ACHN (cell line): ENCODE results near the gene EMD.
A peak's percentile ranks its signal among the peaks of the same experiment; 100 is the strongest.

Source experiments
- DNase-seq: peaks from one replicate; pipeline ENCODE4 v3.0.0-alpha.2; 2015
- in situ Hi-C: cut with HindIII; loops from 2 replicates; pipeline ENCODE4 v1.10.0; 2017; ENCODE audit warnings: low sequenced_read_pairs, low pct_ligation_motif_present, low pct_unique_long_range_greater_than_20kb

The EMD gene

DNA sequence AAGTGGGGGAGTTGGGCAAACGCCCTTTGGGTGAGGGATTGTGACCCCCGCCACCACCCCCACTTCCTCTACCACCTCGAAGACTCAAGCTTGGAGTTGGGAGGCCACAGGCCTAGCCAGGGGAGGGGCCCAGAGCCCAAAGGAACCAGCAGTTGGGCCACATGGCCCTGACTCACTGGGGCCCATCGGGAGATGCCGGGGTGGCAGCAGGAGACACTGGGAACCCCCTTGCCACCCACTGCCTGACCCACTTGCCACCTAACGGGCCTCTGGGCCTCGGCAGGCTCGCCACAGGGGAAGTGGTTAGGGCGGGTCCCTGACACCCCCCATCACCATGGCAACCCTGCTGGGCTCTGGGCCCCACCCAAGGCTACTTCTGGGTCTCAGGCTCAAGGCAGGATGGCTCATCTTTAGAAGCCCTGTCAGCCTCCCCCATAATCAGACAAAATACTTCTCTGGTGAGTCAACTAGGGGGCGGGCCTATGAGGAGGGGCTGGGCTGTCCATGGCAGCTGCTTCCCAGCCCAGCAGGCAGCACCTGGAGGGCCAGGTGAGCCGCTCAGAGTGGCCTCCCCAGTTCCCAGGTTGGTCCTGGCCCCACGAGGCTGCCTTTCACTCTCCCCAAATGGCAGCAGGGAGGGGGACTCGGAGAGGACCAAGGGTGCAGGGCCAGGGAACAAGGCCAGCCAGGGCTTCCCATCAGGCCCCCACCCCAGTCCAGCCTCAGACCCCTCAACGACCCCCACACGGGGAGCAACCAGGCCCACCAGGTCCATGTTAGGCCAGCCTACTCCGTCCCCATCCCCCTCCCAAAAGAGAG lies 10.3 kb upstream of the EMD start:
- in situ Hi-C loops: no loop called here

DNA sequence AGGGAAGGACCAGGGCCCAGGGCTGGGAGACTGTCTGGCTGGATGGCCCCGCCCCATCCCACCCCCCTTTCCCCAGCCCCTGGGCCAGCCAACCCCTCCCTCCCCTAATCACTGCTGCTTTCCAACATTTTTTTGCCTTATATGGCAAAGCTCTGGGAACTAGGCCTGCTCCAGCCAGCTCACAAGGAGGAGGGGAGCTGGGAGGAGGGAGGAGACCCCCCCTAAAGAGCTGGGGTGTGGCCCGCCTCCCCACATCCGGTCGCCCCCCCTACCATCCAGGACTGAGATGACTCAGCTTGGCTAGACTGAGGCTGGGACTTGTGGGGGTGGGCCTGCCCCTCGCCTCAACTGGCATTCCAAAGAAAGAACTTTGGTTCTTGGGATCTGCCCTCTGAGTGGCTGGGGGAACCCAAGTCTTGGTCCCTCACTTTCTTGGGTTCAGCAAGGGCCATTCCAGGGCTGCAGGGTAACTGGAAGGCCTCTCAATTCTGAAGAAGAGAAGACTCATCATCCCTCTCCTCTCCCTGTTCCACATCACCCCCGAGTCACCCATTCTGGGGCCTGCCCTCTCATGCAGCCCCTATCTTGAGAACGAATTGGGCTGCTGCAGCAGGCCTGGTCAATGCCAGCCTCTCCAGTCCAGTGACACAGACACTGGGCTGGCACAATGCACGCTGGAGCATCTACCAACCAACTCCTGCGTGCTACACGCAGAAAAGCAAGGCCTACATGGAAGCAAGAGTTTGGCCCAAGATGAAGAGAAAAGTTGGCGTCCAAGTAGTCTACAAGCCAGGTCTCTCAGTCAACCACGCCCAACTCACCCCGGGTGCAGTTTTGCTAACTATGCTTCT lies 9.4 kb upstream of the EMD start:
- in situ Hi-C loops: no loop called here
- DNase-seq: peak; percentile 84

More for the DNA sequence above, 10.3 kb upstream of the EMD start:
- peak; percentile 70 for DNase-seq

DNA sequence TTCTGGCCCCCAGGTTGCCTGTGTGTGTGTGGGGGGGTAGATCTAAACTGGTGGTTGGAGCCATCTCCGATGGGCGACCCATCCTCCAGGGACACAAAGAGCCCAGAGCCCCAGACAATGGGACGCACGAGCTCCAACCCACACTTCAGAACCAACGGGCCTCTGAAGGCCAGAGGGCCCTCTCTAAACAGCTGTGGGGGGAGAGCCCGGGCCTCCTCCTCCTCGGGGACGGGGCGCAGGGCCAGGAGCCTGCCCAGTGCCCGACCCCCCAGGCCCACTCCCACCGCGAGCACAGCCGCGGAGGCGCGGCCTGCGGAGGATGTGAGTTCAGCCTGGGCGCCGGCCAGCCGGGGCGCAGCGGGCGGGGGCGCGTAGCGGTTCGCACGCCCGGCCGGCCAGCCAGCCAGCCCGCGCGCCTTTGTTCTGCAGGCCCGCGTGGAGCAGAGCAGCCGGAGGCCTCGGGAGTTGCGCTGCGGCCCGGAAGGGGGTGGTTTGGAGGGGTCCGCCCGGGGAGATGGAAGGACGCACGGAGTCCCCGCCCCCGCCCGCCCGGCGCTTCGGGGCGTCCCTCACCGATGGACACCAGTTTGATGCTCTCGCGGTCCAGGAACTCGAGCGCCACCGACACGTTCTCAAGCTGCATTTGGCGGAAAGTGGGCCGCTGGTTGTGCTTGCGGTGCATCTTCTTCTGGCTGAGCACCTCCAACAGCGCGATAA lies 8.6 kb upstream of the EMD start:
- DNase-seq: no peak
- in situ Hi-C loops: no loop called here

DNA sequence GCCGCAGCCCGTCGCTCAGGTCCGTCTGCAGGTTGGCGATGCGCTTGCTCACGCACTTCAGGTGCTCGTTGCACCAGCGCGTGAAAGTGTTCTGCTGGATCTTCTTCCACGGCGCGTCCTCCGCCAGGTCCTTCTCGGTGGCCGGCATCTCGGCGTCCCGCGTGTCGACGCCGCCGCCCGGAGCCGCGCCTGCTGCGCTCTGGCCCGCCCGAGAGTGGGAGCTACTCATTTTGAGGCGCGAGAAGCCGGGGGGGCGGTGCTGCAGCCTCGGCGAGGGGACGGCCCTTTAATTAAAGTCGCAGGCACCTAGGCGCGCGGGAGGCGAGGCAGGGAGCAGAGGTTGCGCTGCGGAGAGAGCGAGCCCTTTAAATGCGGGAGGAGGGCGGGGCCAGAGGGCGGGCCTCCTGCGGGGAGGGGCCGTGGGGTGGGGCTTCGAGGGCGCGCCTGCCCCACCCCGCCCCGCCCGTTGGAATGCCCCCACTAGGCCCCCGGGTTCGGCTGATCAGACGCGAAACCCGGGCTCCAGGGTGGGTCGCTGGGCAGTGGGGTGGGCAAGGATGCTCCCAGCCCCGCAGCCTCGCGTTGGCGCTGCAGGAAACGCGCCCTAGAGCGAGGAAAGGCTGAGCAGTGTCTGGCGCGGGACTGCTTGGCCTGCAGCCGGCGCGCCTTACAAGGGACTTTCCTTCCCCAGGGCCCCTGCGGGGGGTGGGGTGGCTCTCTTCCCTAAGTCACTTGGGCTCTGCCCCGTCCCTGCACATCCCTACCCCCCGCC lies 7.9 kb upstream of the EMD start:
- in situ Hi-C loops: no loop called here
- peak; percentile 86 for DNase-seq

DNA sequence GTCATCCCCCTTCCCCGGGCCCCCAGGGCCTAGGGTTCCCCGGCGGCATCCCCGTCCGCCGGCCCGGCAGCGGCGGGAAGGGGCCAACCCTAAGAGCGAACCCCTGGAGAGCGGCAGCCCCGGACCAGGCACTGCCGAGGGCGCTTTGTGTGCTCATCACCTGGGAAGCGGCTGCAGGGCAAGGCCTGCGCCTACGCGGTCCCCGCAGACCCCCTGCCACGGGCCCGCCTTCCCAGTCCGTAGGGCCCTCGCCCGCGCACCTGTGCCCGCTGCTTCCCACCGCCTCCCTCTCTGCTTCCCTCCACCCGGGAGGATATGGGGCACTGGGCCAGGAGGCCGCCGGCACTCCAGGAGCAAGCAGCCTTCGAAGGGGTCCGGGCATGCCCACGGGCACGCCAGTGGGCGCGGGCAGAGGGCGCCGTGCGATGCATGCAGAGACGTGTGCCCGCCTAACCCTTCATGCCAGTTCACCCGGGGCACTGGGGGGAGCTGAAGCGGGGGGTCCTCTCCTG lies 7.2 kb upstream of the EMD start:
- DNase-seq: no peak
- in situ Hi-C loops: no loop called here

DNA sequence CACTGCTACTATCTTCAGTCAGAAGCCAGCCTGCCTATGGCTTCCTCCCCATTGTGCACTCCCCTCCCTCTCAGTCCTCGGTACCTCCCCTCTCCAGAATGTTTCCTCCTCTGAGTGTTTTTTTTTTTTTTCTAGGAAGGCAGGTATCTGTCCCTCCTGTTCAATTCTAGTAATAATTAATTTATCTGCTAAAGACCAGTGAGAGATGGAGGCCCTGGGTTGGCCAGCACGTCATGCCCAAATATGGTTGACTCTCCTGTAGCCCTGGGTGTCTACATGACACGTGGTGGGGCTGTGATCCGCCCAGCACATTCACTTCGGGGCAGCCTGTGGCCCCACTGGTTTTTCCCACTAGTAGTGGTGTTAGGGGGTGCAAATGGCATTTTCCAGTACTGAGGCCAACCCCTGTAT lies 6.5 kb upstream of the EMD start:
- DNase-seq: peak; percentile 75
- in situ Hi-C loops: no loop called here

DNA sequence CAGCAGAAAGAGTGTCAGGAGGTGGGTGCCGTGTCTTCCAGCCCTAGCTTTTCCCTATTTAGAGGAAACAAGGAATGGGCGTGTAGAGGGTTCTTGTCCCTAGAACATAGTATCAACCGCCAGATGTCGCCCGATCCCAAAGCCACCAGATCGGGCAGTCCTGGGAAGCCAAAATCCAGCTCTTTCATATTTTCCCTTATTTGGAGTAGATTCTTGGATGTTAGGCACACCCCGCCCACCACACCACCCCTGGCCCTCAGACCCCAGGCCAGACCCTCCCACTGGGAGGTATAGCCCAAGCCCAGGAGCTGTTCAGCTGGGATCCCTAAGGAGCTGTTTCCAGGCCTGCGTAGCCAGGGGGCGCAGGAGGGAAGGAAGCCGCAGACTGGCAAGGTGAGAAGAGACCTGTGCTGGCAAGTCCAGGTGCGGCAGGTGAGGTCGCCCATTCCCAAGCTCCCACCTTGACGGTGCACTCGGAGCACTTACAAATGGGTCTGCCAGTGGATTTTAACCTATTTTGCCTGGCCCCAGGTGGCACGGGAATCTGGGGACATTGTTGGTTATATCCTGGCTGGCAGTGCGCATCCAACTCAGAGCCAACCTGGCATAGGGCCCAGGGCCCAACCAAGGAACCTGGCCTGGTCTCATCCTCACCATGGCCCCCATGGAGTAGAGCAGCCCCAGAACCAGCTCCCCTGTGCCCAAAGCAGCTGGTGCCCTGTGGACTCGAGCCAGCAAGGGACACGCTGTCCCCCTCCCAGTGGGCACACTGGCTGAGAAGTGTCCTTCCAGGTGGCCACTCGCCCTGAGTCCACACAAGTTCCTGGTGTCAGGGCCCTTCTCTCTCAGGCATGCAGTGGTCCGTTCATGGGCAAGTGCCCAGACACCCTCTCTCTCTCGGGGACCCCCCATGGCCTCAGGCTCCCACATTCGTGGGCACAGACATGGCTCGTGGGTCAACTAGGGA lies 5.5 kb upstream of the EMD start:
- DNase-seq: peak; percentile 74

DNA sequence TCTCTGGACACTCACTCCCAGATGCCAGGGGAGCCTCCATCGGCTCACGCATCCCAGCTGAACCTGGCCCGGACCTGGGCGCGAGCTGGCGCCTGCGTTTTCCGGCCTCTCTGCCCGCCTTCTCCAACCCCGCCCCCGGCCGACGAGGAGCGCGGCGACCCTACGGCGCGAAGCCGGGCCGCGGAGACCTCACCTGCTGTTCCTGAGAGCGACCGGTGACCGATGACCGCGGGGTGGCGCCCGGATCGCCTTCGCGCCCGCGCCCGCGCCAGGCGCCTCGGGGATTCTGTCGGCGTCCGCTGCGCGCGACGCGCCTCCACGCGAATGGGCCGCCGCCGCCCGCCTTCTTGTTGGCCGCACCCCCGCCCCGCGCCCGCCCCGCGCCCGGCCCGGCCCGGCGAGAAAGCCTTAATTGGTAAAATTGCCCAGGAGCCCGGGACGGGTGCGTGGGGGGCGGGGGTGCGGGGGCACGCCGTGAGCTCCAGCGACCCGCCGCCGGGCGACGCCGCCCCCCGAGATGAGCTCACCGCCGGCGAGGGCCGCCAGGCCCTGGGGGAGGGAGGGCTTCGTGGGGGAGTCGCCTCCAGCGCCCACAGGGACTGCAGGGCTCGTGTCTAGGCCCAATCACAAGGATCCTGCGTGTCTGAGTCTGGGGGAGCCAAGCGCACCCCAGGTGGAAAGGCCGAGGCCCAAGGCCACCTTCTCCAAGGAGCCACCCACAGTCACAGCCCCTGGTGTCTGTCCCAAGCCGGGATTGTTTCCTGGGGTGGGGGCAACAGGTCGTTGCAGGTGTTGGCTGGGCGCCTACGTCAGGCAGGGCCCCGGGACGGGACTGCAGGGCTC lies 4.6 kb upstream of the EMD start, which contains the start of gene FLNA:
Gene FLNA, minus strand, starts transcription at position 322 of the 843 bp plus-strand sequence. CDS start 3,389 bp downstream, outside the sequence.
- no peak for DNase-seq

More for the DNA sequence above, 5.5 kb upstream of the EMD start:
- in situ Hi-C loops: no loop called here

DNA sequence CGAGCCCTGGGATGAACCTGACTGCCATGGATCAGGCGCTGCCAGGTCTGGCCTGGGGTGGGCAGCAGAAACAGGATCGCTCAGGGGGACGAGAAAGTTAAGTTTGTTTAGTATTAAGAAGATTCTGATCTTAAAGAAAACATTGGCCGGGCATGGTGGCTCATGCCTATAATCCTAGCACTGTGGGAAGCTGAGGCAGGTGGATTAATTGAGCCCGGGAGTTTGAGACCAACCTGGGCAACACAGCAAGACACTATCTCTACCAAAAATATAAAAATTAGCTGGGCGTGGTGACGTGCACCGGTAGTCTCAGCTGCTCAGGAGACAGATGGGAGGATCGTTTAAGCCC lies 4.0 kb upstream of the EMD start:
- no peak for DNase-seq
- in situ Hi-C loops: no loop called here

More for the DNA sequence above, 4.6 kb upstream of the EMD start, which contains the start of gene FLNA:
- in situ Hi-C loops: no loop called here

- in situ Hi-C loops: no loop called here
- no peak for DNase-seq
Observed at GRCh38 chrX:154376774-154377173, 2.3 kb upstream of the EMD start.

GRCh38 chrX:154378059-154378798 lies 866 bp upstream of the EMD start:
- in situ Hi-C loops: no loop called here
- DNase-seq: peak; percentile 49

- in situ Hi-C loops: no loop called here
- no peak for DNase-seq
Observed at GRCh38 chrX:154379569-154379951, 465 bp downstream of the EMD start.

DNA sequence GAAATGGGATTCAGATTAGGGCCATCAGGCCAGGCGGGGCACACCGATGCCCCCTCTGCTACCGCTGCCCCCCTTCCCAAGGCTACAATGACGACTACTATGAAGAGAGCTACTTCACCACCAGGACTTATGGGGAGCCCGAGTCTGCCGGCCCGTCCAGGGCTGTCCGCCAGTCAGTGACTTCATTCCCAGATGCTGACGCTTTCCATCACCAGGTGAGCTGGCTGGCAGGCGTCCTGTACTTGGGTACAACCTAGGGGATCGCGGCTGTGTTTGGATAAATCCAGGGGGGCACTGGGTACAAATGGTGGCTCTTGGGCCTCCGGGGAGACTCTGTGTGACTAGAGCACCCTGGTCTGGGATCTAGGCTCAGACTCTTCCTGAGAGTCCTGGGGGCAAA lies 1.1 kb downstream of the EMD start:
- in situ Hi-C loops: no loop called here
- DNase-seq: no peak

DNA sequence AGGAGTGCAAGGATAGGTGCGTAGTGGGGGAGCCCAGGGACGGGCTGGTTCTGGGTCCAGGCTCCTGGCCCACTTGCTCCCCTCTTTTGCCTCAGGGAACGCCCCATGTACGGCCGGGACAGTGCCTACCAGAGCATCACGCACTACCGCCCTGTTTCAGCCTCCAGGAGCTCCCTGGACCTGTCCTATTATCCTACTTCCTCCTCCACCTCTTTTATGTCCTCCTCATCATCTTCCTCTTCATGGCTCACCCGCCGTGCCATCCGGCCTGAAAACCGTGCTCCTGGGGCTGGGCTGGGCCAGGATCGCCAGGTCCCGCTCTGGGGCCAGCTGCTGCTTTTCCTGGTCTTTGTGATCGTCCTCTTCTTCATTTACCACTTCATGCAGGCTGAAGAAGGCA lies 1.7 kb downstream of the EMD start:
- no peak for DNase-seq
- in situ Hi-C loops: no loop called here

- in situ Hi-C loops: no loop called here
- DNase-seq: no peak
Observed at GRCh38 chrX:154381271-154381670, 2.2 kb downstream of the EMD start.
